KOPT-K1 (cell line): ENCODE measurements around the gene UCMA.
"Not testable (repeated sequence)": the region's sequence is repeated elsewhere in the genome, so short reads cannot be mapped to it uniquely, and the experiment has no call there.

Experiments used
- H3K27ac ChIP-seq: fragments of 200-600 bp; sonication (generic); 2 replicates; pipeline ENCODE4 v1.5.1; 2016; ENCODE audit warnings: antibody characterized with exemption, mild to moderate bottlenecking, low read depth, low read length; ENCODE audit not compliant: poor library complexity, severe bottlenecking
- H3K36me3 ChIP-seq: fragments of 200-600 bp; sonication (generic); 2 replicates; pipeline ENCODE4 v1.5.1; 2017; ENCODE audit warnings: antibody characterized with exemption, mild to moderate bottlenecking, low read length, moderate library complexity; ENCODE audit not compliant: insufficient read depth
- H3K9me3 ChIP-seq: fragments of 200-600 bp; sonication (generic); 2 replicates; pipeline ENCODE4 v1.5.1; 2017; ENCODE audit warnings: antibody characterized with exemption, low read length, mild to moderate bottlenecking; ENCODE audit not compliant: insufficient read depth, poor library complexity, severe bottlenecking

The UCMA gene

GRCh38 chr10:13247246-13247645 lies 13.1 kb upstream of the UCMA start:
- H3K9me3 ChIP-seq: no peaks in the 10 kb centered on the region
- H3K27ac ChIP-seq: no peak overlapping the region
- no peaks in the 10 kb centered on the region for H3K36me3 ChIP-seq

GRCh38 chr10:13242260-13242659 lies 8.1 kb upstream of the UCMA start:
- not testable (repeated sequence) for H3K36me3 ChIP-seq, H3K27ac ChIP-seq, H3K9me3 ChIP-seq

GRCh38 chr10:13241613-13242012 lies 7.4 kb upstream of the UCMA start:
- Histone ChIP-seq H3K27ac (no peak overlapping the region), H3K9me3 (no peaks in the 10 kb centered on the region), H3K36me3 (no peaks in the 10 kb centered on the region)

GRCh38 chr10:13239923-13240322 lies 5.7 kb upstream of the UCMA start:
- Histone ChIP-seq H3K9me3 (no peaks in the 10 kb centered on the region), H3K27ac (no peak overlapping the region), H3K36me3 (no peaks in the 10 kb centered on the region)

- Histone ChIP-seq H3K36me3 (no peaks in the 10 kb centered on the region), H3K9me3 (no peaks in the 10 kb centered on the region), H3K27ac (no peak overlapping the region)
Observed at GRCh38 chr10:13238271-13239077, 4.3 kb upstream of the UCMA start.

GRCh38 chr10:13236638-13237037 lies 2.5 kb upstream of the UCMA start:
- Histone ChIP-seq H3K9me3 (no peaks in the 10 kb centered on the region), H3K27ac (no peak overlapping the region), H3K36me3 (no peaks in the 10 kb centered on the region)

GRCh38 chr10:13234736-13235135 lies 562 bp upstream of the UCMA start:
- H3K36me3 ChIP-seq, H3K9me3 ChIP-seq: not testable (repeated sequence)

GRCh38 chr10:13233358-13233757 lies 816 bp downstream of the UCMA start:
- Histone ChIP-seq H3K27ac (no peak overlapping the region), H3K36me3 (no peaks in the 10 kb centered on the region), H3K9me3 (no peaks in the 10 kb centered on the region)

More at GRCh38 chr10:13234736-13235135, 562 bp upstream of the UCMA start:
- not testable (repeated sequence) for H3K27ac ChIP-seq

- Histone ChIP-seq H3K36me3 (no peaks in the 10 kb centered on the region), H3K27ac (no peak overlapping the region), H3K9me3 (no peaks in the 10 kb centered on the region)
Observed at GRCh38 chr10:13231808-13232207, 2.4 kb downstream of the UCMA start.

GRCh38 chr10:13231190-13231589 lies 3.0 kb downstream of the UCMA start:
- Histone ChIP-seq H3K9me3 (no peaks in the 10 kb centered on the region), H3K36me3 (no peaks in the 10 kb centered on the region), H3K27ac (no peak overlapping the region)

- no peaks in the 10 kb centered on the region for H3K36me3 ChIP-seq
- H3K9me3 ChIP-seq: no peaks in the 10 kb centered on the region
- H3K27ac ChIP-seq: no peak overlapping the region
Observed at GRCh38 chr10:13227031-13227430, 7.1 kb downstream of the UCMA start.

GRCh38 chr10:13225601-13226000 lies 8.6 kb downstream of the UCMA start:
- Histone ChIP-seq H3K9me3 (no peaks in the 10 kb centered on the region), H3K36me3 (no peaks in the 10 kb centered on the region), H3K27ac (no peak overlapping the region)

GRCh38 chr10:13224210-13224995 lies 9.8 kb downstream of the UCMA start:
- Histone ChIP-seq H3K27ac (no peak overlapping the region), H3K36me3 (no peaks in the 10 kb centered on the region), H3K9me3 (no peaks in the 10 kb centered on the region)

- H3K36me3 ChIP-seq: no peaks in the 10 kb centered on the region
- no peaks in the 10 kb centered on the region for H3K9me3 ChIP-seq
- no peak overlapping the region for H3K27ac ChIP-seq
Observed at GRCh38 chr10:13223241-13223640, 10.9 kb downstream of the UCMA start.

- Histone ChIP-seq H3K9me3 (no peaks in the 10 kb centered on the region), H3K36me3 (no peaks in the 10 kb centered on the region), H3K27ac (no peak overlapping the region)
Observed at GRCh38 chr10:13222566-13222965, 11.6 kb downstream of the UCMA start.

- H3K9me3 ChIP-seq: no peaks in the 10 kb centered on the region
- no peak overlapping the region for H3K27ac ChIP-seq
- no peaks in the 10 kb centered on the region for H3K36me3 ChIP-seq
Observed at GRCh38 chr10:13222151-13222550, 12.0 kb downstream of the UCMA start.
